ENCODE measurements around the gene ATP6V0A1.

The ATP6V0A1 gene

GRCh38 chr17:42517516-42517915 lies 58.8 kb downstream of the ATP6V0A1 start:
- TF ChIP-seq CTCF (IDR thresholded peaks at IDR 0.05; ENCODE audit: low read depth, low read length), result peak; percentile 96
- DNase-seq (ENCODE audit: extremely low read depth, low read depth), result peak; percentile 91

- peak; percentile 87 for DNase-seq (ENCODE audit: extremely low read depth, low read depth)
- no peak for TF ChIP-seq CTCF (IDR thresholded peaks at IDR 0.05; ENCODE audit: low read depth, low read length)
These were observed 59.5 kb downstream of the ATP6V0A1 start for GRCh38 chr17:42518046-42518754.

- no peak for TF ChIP-seq CTCF (IDR thresholded peaks at IDR 0.05; ENCODE audit: low read depth, low read length)
- DNase-seq (ENCODE audit: extremely low read depth, low read depth), result no peak
These were observed 60.3 kb downstream of the ATP6V0A1 start for GRCh38 chr17:42518755-42519545.

- peak; percentile 97 for DNase-seq (ENCODE audit: extremely low read depth, low read depth)
- no peak for TF ChIP-seq CTCF (IDR thresholded peaks at IDR 0.05; ENCODE audit: low read depth, low read length)
These were observed 61.1 kb downstream of the ATP6V0A1 start for GRCh38 chr17:42519546-42520491.

- DNase-seq (ENCODE audit: extremely low read depth, low read depth), result no peak
- peak; percentile 11 for TF ChIP-seq CTCF (IDR thresholded peaks at IDR 0.05; ENCODE audit: low read depth, low read length)
These were observed 61.9 kb downstream of the ATP6V0A1 start for GRCh38 chr17:42520540-42520951.

GRCh38 chr17:42521036-42521435 lies 62.4 kb downstream of the ATP6V0A1 start:
- DNase-seq (ENCODE audit: extremely low read depth, low read depth), result no peak

More at GRCh38 chr17:42521036-42521435, 62.4 kb downstream of the ATP6V0A1 start:
- TF ChIP-seq CTCF (IDR thresholded peaks at IDR 0.05; ENCODE audit: low read depth, low read length), result no peak
